Activated naive CD4-positive, alpha-beta T cell treated with anti-CD3 and anti-CD28 coated beads, Interleukin-2, amount 50 U/mL, for 16 hours (primary cell): ENCODE measurements around the gene NUFIP1.
"Not testable (repeated sequence)": the region's sequence is repeated elsewhere in the genome, so short reads cannot be mapped to it uniquely, and the experiment has no call there.

Experiments used
- DNase-seq: peaks from one replicate; pipeline ENCODE4 v3.0.0-alpha.2; 2020

The NUFIP1 gene

GRCh38 chr13:44989071-44989889, at the start of gene NUFIP1, which contains the start of gene GPALPP1:
NUFIP1 (minus strand) TSS chr13:44989471; CDS start chr13:44989436, 35 bp downstream.
GPALPP1 (plus strand) TSS chr13:44989538; CDS start chr13:44989655, 117 bp downstream.
- peak; percentile 91 for DNase-seq

- DNase-seq: no peak
Measured at GRCh38 chr13:45036206-45036605, 46.9 kb upstream of the NUFIP1 start.

GRCh38 chr13:45034342-45034741, 45.1 kb upstream of the NUFIP1 start:
- no peak for DNase-seq

GRCh38 chr13:45024847-45025246, 35.6 kb upstream of the NUFIP1 start:
- DNase-seq: no peak

- DNase-seq: no peak
Measured at GRCh38 chr13:45021250-45021649, 32.0 kb upstream of the NUFIP1 start.

GRCh38 chr13:45019981-45020380, 30.7 kb upstream of the NUFIP1 start:
- DNase-seq: not testable (repeated sequence)

GRCh38 chr13:45016792-45017425, 27.6 kb upstream of the NUFIP1 start:
- DNase-seq: no peak

- DNase-seq: no peak
Measured at GRCh38 chr13:45015300-45015699, 26.0 kb upstream of the NUFIP1 start.

GRCh38 chr13:45011198-45011597, 21.9 kb upstream of the NUFIP1 start:
- DNase-seq: no peak

- no peak for DNase-seq
Measured at GRCh38 chr13:45007823-45008222, 18.6 kb upstream of the NUFIP1 start.

GRCh38 chr13:45007225-45007624, 18.0 kb upstream of the NUFIP1 start:
- DNase-seq: no peak

GRCh38 chr13:45004096-45004495, 14.8 kb upstream of the NUFIP1 start:
- no peak for DNase-seq

- no peak for DNase-seq
Measured at GRCh38 chr13:45003417-45003816, 14.1 kb upstream of the NUFIP1 start.

GRCh38 chr13:44989941-44990340, 670 bp upstream of the NUFIP1 start:
- no peak for DNase-seq

- DNase-seq: no peak
Measured at GRCh38 chr13:44978328-44978727, 10.9 kb downstream of the NUFIP1 start.

- DNase-seq: no peak
Measured at GRCh38 chr13:44976949-44977583, 12.2 kb downstream of the NUFIP1 start.

- DNase-seq: no peak
Measured at GRCh38 chr13:44976196-44976595, 13.1 kb downstream of the NUFIP1 start.

- DNase-seq: no peak
Measured at GRCh38 chr13:44974056-44974793, 15.0 kb downstream of the NUFIP1 start.

GRCh38 chr13:44972956-44973581, 16.2 kb downstream of the NUFIP1 start:
- no peak for DNase-seq

GRCh38 chr13:44971656-44972595, 17.3 kb downstream of the NUFIP1 start:
- DNase-seq: no peak
